Epithelial cell of esophagus (primary cell): ENCODE measurements around the gene GAPDHS.
A peak's percentile ranks its signal among the peaks of the same experiment; 100 is the strongest.

ENCODE experiments used
- DNase-seq: peaks from one replicate; pipeline ENCODE4 v3.0.0; 2010; ENCODE audit warnings: low read depth
- H3K4me3 ChIP-seq: 2 replicates; pipeline ENCODE4 v1.5.1; 2011; ENCODE audit warnings: mild to moderate bottlenecking, low read length, control low read depth
- TF ChIP-seq, protein P1 (sequence below): IDR thresholded peaks from 2 replicates; pipeline ENCODE4 v1.5.1; 2011; ENCODE audit warnings: low read depth, mild to moderate bottlenecking, low read length, control low read depth, inconsistent platforms; ENCODE audit not compliant: insufficient read depth; ENCODE audit errors: missing control alignments

GAPDHS gene

DNA sequence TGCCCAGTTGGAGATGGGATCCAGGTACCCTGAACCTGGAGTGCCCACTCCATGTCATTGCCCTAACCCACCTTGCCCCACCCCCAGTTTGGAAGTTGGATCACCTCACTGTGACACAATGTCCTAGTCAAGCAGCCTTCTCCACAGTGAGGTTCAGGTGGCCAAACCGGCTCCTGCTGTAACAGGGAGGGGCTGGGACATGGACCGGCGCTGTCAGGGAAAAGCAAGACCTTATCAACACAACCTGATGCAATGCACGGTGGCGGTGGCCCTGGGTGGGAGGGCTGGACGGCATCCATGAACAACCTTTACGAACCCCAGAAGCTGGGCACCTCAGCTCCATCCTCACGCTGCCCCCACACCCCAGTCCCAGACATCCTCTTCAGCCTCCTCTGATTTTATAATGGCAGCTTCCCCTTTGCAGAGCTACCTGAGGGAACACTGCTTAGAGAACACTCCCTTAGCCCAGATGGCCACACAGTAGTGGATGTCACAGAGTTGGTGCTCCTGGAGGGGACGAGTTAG lies 41.4 kb upstream of the GAPDHS start:
- DNase-seq = no peak
- no peak overlapping the region for H3K4me3 ChIP-seq
- TF ChIP-seq, protein P1, sequence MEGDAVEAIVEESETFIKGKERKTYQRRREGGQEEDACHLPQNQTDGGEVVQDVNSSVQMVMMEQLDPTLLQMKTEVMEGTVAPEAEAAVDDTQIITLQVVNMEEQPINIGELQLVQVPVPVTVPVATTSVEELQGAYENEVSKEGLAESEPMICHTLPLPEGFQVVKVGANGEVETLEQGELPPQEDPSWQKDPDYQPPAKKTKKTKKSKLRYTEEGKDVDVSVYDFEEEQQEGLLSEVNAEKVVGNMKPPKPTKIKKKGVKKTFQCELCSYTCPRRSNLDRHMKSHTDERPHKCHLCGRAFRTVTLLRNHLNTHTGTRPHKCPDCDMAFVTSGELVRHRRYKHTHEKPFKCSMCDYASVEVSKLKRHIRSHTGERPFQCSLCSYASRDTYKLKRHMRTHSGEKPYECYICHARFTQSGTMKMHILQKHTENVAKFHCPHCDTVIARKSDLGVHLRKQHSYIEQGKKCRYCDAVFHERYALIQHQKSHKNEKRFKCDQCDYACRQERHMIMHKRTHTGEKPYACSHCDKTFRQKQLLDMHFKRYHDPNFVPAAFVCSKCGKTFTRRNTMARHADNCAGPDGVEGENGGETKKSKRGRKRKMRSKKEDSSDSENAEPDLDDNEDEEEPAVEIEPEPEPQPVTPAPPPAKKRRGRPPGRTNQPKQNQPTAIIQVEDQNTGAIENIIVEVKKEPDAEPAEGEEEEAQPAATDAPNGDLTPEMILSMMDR = no peak

DNA sequence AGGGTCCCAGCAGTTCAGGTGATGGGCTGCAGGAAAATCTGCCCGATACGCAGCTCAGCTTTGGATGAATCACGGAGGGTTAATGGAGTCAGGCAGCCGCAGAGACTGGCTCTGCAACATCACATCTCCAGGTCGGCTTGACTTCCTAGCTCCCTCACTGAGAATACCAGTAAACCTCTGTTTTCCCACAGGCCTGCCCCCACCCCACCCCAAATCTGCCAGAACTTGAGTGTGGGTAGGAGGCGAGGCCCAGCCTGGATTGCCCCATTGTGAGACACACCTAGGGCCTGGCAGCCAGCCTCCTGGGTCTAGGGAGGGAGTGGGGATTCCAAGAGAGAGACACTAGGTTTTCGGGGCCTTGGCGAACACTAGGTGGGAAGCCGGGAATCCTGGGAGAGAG lies 39.3 kb upstream of the GAPDHS start:
- H3K4me3 ChIP-seq = no peak overlapping the region
- TF ChIP-seq, protein P1 = no peak
- peak; percentile 76 for DNase-seq

DNA sequence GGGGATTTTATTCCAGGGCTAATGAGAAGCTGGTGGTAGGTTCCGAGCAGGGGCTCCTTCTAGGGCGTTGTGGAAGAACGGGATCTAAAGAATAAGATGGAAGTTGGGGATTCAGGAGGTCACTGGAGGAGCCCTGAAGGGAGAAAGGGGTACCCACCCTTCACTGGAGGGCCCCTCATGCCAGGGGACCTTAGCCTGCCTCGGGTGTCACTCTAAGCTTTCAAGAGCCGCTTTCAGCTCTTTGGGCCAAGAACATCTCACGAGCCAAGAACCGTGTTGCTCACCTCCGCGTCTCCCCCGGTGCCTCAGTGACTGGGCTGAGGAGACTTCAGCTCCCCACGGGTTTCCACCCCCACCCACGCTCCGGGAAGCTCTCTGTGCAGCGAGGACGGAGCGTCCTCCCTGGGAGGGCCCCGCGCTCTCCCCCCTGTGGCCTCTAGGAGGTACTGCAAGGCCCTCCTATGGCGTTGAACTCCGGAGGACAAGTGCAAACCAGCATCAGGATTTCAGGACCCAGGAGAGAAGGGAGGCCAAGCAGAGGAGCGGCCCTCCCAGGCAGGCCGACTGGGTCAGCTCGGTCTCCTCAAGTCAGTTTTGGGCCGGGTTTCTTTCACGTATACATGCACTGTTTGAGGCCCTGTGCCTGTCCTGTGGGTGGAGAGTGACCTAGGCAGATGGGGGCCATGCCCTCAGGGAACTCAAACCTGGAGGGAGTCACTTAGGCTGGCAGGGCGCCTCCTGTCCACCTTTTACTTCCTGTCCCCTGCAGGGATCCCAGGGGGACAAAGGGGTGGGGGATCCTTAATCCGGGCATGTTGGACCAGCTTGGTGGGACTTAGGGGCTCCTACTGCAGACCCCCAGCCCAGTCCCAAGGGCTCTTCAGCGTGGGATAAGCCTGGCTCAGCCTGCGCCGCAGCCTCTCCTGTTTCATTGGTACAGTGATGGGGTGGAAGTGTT lies 37.9 kb upstream of the GAPDHS start:
- no peak overlapping the region for H3K4me3 ChIP-seq
- DNase-seq = peak; percentile 75
- TF ChIP-seq, protein P1 = peak; percentile 98

DNA sequence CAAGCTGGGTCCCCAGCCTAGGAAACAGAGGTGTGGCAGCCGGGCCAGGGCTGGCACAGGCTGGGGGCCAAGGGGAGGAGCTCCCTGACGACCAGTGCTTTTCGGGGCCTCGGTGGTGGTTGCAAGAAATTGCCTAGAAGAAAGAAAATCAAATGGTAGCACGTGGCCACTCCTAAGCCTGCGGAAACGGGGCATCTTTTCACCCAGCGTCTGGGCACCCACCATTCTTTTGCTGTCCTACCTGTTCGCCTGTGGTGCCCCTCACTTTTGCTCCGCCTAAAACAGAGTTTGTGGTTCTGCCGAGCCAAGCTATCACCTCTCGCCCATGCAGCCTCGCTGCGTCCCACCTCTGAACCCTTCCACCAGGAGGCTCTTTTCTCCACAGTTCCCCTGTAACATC lies 35.9 kb upstream of the GAPDHS start:
- TF ChIP-seq, protein P1 = no peak

DNA sequence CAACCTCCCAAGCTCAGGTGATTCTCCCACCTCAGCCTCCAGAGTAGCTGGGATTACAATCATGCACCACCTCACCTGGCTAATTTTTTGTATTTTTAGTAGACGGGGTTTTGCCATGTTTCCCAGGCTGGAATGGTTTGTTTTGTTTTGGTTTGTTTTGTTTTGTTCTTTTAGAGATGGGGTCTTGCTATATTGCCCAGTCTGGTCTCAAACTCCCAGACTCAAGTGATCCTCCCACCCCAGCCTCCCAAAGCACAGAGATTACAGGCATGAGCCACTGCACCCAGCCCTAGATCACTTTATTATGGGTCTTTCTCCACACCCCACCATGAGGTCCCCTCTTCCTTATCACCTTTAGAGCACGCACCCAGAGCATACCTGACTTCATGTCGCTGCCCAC lies 35.0 kb upstream of the GAPDHS start:
- TF ChIP-seq, protein P1 = no peak
- H3K4me3 ChIP-seq = no peak overlapping the region
- DNase-seq = no peak

More for the DNA sequence above, 35.9 kb upstream of the GAPDHS start:
- DNase-seq = no peak
- no peak overlapping the region for H3K4me3 ChIP-seq

DNA sequence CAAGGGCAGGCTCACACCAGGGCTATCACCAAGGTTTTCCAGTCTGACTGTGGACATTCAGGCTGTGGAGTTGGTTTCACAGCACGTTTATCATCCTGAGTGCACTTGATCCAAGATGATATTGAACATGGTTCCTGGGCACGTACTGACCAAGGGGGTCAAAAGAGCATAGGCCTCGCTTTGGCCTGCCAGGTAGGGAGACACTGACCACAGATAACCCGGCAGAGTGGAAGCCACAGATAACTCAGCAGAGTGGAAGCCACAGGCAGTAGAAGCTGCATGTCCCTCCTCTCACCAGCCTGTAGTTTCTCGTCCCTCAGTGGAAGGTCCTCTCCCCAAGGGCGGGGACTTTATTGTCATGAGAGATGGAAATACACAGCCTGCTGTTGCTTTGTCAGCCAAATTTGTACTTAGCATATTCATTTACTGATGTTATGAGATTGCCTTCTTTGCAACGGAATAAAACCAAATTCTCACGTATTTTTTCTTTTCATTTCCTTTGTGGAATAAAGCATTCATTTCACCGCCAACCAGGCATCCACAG lies 34.2 kb upstream of the GAPDHS start:
- TF ChIP-seq, protein P1 = no peak
- no peak overlapping the region for H3K4me3 ChIP-seq
- no peak for DNase-seq
